ENCODE measurements around the gene PTPRG.

PTPRG gene

DNA sequence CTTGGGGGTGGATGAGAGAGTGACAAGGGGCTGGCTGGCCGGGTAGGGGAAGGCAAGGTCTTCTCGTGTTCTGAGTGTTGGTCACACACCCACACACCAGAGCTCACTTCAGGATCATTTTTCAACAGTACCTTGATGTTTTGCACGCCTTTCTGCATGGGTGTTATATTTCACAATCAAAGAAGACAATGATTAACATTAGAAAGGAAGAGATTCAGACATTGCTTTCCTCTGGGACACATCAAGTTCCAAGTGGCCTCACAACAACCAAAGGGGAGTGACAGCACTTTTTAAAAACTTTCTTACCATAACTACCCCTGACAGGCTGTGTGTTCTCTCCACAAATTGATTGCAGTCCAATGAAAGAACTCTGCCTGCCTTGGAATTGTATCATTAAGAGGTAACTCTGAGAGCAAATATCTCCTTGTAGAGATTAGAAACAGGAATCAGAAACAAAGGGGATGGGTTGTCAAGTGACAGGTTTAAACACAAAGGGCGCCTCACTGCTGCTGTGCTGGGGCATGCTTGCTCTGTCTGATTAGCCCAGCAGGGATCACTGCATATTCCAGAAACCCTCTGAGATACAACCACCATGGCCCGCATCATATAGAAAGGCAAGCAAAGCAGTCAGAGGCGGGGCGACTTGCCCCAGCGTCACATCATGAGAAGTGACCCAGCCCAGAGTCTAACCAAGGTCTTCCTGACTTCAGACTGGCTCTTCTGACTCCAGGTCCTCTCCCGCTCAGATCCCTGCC lies 581.1 kb downstream of the PTPRG start:
- peak; percentile 1 for DNase-seq

- peak; percentile 3 for DNase-seq
These were observed 582.6 kb downstream of the PTPRG start for GRCh38 chr3:62143843-62144450.

DNA sequence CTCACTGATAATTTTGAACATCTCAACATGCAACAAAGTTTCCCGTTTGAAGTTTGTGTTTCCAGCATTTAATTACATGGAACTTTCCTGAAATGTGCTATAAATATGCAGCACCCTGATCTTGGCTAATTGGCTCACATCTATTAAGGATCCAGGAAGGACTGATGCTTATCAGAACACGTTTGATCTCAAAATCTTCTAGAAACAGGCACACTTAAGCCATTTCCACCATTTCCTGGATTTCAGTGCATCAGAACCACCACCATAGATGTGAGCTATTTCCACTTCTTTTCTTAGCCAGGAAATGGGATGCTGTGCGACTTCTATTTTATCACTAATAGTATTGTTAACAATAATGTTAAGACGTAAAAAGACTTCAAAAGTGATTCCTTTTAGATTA lies 583.1 kb downstream of the PTPRG start:
- DNase-seq = no peak

DNA sequence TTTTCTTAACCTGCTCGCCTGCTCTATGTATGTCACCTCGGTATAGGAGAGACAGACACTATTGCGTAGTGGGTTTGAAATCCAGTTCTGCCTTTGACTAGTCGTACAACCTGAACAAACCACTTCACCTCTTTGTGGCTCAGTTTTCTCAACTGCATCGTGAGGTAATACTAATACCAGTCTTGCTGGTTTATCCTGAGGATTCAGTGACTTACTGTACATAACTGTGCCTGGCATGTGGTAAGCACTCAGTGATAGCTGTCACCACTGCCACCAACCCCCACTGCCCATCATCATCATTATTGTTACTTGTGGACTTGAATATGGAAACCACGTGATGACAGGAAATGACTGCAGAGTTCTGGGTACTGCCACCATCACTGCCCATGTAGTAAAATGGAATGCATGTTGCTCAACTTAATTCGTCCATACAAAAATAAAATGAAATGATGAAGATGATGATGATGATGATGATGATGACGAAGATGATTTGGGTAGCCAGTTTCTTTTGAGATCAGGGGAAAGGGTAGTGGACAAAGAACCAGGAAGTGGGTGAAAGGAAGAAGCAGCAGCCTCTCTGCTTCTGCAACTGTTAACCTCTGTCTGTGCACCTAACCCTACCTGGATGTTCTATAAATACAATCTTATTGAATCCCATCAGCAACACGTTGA lies 583.9 kb downstream of the PTPRG start:
- DNase-seq = no peak

GRCh38 chr3:62149539-62149938 lies 588.2 kb downstream of the PTPRG start:
- no peak for DNase-seq

DNA sequence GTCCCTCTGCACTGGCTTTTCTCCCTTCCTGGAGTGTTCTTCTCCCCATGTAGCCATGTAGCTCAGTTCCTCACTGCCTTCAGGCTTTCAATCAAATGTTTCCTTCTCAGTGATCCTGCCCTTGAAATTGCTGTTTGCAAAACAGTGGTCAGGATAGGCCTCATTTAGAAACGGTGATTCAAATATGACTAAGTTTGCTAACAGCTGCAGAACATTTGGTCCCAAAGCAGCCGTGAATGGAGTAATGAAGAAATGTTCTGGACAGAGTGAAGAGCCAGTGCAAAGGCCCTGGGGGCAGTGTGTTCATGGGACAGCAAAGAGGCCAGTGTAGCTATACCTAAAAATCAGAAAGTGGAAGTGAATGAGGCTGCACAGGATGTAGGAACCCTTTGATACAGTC lies 588.6 kb downstream of the PTPRG start:
- no peak for DNase-seq

DNA sequence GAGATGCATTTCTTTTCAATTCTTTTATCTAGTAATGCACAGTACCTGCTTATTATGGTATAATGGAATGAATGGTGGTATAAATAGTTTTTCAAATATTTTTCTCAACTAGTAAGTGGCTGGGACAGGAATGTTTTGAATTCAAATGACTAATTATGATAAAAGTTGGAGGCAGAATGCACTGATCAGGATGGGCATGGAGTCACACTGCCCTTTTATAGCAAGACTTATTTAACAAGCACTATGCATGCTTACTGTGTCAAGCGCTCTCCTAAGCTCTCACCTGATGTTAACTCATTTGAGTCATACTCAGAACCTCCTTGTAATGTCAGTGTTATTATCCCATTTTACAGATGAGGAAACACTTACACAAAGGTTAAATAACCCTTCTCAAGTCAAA lies 590.2 kb downstream of the PTPRG start:
- DNase-seq = no peak

- DNase-seq = no peak
These were observed 591.9 kb downstream of the PTPRG start for GRCh38 chr3:62153231-62153630.

GRCh38 chr3:62154457-62155148 lies 593.2 kb downstream of the PTPRG start:
- no peak for DNase-seq

- no peak for DNase-seq
These were observed 597.8 kb downstream of the PTPRG start for GRCh38 chr3:62159056-62159708.

DNA sequence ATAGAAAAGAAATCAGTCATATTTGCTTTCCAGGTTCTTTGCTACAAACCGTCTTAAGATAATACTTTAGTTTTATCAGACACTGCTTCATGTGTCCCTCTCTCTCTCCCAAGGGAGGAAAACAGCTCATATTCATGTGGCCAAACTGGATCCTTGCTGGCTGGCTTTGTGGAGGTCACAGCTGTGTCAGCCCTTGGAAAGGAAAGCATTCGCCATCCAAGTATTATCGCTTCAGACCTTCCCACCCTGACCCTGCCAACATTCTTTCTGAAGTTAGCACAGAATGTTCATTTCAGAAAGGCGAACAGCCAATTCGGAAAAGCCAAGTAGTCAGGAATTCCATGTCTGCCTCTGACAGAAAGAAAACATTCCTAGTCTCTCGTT lies 598.3 kb downstream of the PTPRG start:
- no peak for DNase-seq

DNA sequence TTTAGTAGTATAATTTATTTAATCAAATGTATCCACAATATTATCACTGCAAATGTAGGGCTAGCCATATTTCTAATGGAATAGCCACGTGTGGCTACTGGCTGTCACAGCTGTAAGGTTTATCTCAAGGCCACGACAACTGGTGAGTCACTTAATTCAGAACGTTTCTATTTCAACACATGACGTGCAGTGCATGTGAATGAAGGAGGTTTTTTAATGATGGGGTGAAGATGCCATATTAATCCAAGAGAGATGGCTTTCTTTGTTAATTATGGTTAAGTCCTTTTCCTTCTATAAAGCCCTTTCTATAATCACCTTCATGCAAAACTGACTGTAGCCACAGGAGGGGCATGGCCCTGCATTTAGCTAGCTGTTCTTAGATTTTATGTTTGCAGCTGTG lies 600.0 kb downstream of the PTPRG start:
- DNase-seq = no peak

- no peak for DNase-seq
These were observed 602.8 kb downstream of the PTPRG start for GRCh38 chr3:62164196-62164595.

DNA sequence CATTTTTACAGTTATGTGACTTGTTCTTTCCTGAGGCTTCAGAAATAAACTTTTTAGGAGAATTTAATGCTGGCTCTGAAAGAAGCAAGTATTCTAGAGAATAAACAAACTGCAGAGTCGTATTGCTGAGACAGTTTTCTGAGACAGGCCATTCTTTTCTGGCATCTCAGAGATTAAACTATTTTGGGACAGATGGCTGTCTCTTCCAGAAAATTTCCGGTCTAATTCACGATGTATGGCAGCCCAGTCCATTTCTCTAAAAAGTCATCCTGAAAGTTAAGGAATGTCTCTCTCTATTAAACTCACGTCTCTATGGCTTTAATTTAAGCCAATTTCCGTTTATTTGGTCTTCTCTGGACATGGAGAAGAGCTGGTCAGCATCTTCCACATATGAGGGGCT lies 603.4 kb downstream of the PTPRG start:
- no peak for DNase-seq

DNA sequence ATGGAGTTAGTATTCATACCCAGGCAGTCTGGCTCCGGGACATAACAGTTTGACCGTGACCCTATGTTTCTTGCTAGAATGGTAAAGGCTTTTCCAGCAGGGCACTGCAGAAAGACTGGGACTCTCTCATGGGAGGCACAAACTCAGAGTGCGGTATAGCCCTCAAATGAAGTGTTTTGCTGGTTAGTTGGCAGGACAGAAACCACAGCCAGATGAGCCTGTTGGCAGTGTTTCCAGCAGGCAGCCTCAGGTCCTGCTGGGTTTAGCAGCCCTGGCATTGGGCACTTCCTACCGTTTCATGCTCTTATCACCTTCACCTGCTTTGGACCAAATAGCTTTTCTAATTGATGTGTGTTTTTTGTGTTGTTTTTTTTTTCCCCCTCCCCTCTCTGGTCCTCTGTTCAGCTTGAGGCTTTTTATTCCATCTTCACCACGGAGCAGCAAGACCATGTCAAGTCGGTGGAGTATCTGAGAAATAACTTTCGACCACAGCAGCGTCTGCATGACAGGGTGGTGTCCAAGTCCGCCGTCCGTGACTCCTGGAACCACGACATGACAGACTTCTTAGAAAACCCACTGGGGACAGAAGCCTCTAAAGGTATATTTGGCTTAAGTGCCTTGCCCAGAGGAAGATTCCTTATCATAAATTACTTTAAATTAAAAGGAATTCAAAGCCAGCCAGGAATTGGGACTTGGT lies 606.3 kb downstream of the PTPRG start:
- DNase-seq = no peak

GRCh38 chr3:62168356-62168755 lies 607.0 kb downstream of the PTPRG start:
- DNase-seq = no peak

GRCh38 chr3:62169906-62170660 lies 608.7 kb downstream of the PTPRG start:
- no peak for DNase-seq

GRCh38 chr3:62171789-62172188 lies 610.4 kb downstream of the PTPRG start:
- no peak for DNase-seq

DNA sequence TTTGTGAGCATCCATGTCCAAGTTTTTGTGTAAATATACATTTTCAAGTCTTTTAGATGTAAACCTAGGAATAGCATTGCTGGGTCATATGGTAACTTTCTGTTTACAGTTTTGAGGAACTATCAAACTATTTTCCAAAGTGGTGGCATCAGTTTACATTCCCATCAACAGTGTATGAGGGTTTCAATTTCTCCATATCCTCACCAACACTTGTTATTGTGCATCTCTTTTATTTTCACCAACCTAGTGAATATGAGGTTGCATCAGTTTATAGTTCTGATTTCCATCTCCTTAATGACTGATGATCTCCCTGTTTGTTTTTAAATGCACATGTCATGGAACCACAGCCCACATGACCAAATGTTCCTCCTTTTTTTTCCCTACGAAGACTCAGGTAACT lies 610.8 kb downstream of the PTPRG start:
- DNase-seq = no peak

GRCh38 chr3:62173939-62174515 lies 612.7 kb downstream of the PTPRG start:
- no peak for DNase-seq

GRCh38 chr3:62175161-62175560 lies 613.8 kb downstream of the PTPRG start:
- no peak for DNase-seq

All from NCI-H510A treated with DMSO at 0.1 percent for 48 hours (cell line).